ENCODE measurements around the gene LRPPRC.

- TF ChIP-seq CTCF (IDR thresholded peaks at IDR 0.05; ENCODE audit: poor library complexity) (no peak), EZH2phosphoT487 (IDR thresholded peaks at IDR 0.05; ENCODE audit: low read depth, severe bottlenecking, unreplicated experiment) (no peak), EZH2 (IDR thresholded peaks at IDR 0.05; ENCODE audit: borderline replicate concordance) (no peak)
These were observed 18.0 kb downstream of the LRPPRC start for GRCh38 chr2:43977677-43978375.
